SK-N-MC (cell line): Measurements from ENCODE around the gene CCDC68.

Experiments used
- EZH2 ChIP-seq: fragments of 200-600 bp; sonication (generic); IDR thresholded peaks from one replicate; pipeline ENCODE4 v1.6.1; 2017; ENCODE audit warnings: antibody characterized with exemption
- FOXP2 ChIP-seq: optimal IDR thresholded peaks from 2 replicates; pipeline ENCODE3; 2011; ENCODE audit warnings: mild to moderate bottlenecking, moderate library complexity; ENCODE audit not compliant: insufficient read depth; ENCODE audit errors: extremely low read length, control extremely low read depth
- POLR2AphosphoS5 ChIP-seq: IDR thresholded peaks from 2 replicates; pipeline ENCODE4 v1.6.1; 2012; ENCODE audit warnings: mild to moderate bottlenecking, low read depth, low read length, borderline replicate concordance

- TF ChIP-seq POLR2AphosphoS5 (no peak), EZH2 (no peak), FOXP2 (no peak)
Measured at GRCh38 chr18:54916507-54916906, 42.8 kb downstream of the CCDC68 start.
